Measurements from ENCODE around the gene TXNDC17. TPM values are rescaled to one million over a fixed set of nuclear protein-coding genes. Genes with fewer than 3 reads are reported as not detected.

The TXNDC17 gene
- total RNA-seq, 1 experiment from 2014 or later, result 137 TPM

DNA sequence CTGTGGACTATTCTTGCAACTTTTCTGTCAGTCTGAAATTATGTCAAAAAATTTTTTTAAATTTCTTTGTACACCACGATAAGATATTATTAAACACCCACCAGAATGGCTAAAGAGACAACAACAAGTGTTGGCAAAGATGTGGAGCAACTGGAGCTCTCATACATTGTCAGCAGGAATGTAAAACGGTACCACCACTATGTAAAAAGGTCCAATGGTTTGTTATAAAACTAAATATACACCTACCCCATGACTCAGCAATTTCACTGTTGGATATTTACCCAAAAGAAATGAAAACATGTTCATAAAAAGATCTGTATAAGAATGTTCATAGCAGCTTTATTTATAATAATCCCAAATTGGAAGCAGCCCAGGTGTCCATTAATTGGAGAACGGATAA, 7.6 kb upstream of the TXNDC17 start:
- ChIA-PET POLR2A (interaction anchor here (0.8 to 1.6 kb wide), 2 partner anchors 8 to 11 kb away, joined by 3 to 4 read pairs; no protein-coding TSS in a partner anchor), CTCF (no interaction called here)
- no peak overlapping the region for H3K27ac Mint-ChIP-seq (ENCODE audit: low read depth, unreplicated experiment)
- H3K9me3 Mint-ChIP-seq (ENCODE audit: unreplicated experiment), result no peaks in the 10 kb centered on the region
- no peak overlapping the region for H3K4me3 Mint-ChIP-seq (ENCODE audit: unreplicated experiment)
- intact Hi-C loops (cut with micrococcal nuclease), result no loop called here
- H3K27me3 Mint-ChIP-seq (ENCODE audit: insufficient read depth, unreplicated experiment), result no peaks in the 10 kb centered on the region
- H3K4me1 Mint-ChIP-seq (ENCODE audit: insufficient read depth, unreplicated experiment), result peaks cover 17% of the 10 kb centered on the region
- BruUV-seq (replicated peaks), result no TSS peak
- H3K36me3 Mint-ChIP-seq (ENCODE audit: insufficient read depth, unreplicated experiment), result peaks cover 83% of the 10 kb centered on the region
- no peak for DNase-seq (ENCODE audit: unreplicated experiment)
- TF ChIP-seq, protein P1, sequence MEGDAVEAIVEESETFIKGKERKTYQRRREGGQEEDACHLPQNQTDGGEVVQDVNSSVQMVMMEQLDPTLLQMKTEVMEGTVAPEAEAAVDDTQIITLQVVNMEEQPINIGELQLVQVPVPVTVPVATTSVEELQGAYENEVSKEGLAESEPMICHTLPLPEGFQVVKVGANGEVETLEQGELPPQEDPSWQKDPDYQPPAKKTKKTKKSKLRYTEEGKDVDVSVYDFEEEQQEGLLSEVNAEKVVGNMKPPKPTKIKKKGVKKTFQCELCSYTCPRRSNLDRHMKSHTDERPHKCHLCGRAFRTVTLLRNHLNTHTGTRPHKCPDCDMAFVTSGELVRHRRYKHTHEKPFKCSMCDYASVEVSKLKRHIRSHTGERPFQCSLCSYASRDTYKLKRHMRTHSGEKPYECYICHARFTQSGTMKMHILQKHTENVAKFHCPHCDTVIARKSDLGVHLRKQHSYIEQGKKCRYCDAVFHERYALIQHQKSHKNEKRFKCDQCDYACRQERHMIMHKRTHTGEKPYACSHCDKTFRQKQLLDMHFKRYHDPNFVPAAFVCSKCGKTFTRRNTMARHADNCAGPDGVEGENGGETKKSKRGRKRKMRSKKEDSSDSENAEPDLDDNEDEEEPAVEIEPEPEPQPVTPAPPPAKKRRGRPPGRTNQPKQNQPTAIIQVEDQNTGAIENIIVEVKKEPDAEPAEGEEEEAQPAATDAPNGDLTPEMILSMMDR (IDR thresholded peaks at IDR 0.05; ENCODE audit: unreplicated experiment), result no peak

DNA sequence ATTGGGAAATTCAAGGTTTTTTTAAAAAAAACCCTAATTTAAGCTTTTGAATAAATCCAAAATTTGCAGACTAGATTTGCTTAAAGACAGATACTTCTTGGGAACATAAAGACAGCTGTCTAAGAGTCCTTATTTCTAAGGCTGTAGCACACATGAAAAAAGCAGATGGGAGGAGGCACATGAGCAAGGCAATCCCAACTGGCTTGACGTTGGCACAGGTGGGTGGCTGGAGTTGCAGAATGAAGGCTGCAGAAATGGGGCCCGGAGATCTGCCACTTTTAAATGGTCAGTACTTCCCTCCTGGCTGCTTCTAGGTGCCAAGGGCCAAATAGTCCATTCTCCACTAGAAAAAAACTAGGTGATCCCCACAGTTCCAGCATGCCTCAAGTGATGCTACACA, 4.8 kb upstream of the TXNDC17 start:
- Mint-ChIP-seq H3K4me1 (ENCODE audit: insufficient read depth, unreplicated experiment) (peaks cover 23% of the 10 kb centered on the region), H3K9me3 (ENCODE audit: unreplicated experiment) (no peaks in the 10 kb centered on the region), H3K4me3 (ENCODE audit: unreplicated experiment) (no peak overlapping the region), H3K36me3 (ENCODE audit: insufficient read depth, unreplicated experiment) (peaks cover 70% of the 10 kb centered on the region), H3K27me3 (ENCODE audit: insufficient read depth, unreplicated experiment) (no peaks in the 10 kb centered on the region), H3K27ac (ENCODE audit: low read depth, unreplicated experiment) (no peak overlapping the region)
- TF ChIP-seq, protein P1 (IDR thresholded peaks at IDR 0.05; ENCODE audit: unreplicated experiment), result no peak
- no peak for DNase-seq (ENCODE audit: unreplicated experiment)
- no TSS peak for BruUV-seq (replicated peaks)
- intact Hi-C loops (cut with micrococcal nuclease), result no loop called here
- ChIA-PET POLR2A (interaction anchor here (0.6 to 0.8 kb wide), 3 partner anchors 9 to 53 kb away, joined by 3 read pairs; no protein-coding TSS in a partner anchor), CTCF (interaction anchor here (0.7 kb wide), 1 partner anchor 237 kb away, joined by 3 read pairs; no protein-coding TSS in a partner anchor)

DNA sequence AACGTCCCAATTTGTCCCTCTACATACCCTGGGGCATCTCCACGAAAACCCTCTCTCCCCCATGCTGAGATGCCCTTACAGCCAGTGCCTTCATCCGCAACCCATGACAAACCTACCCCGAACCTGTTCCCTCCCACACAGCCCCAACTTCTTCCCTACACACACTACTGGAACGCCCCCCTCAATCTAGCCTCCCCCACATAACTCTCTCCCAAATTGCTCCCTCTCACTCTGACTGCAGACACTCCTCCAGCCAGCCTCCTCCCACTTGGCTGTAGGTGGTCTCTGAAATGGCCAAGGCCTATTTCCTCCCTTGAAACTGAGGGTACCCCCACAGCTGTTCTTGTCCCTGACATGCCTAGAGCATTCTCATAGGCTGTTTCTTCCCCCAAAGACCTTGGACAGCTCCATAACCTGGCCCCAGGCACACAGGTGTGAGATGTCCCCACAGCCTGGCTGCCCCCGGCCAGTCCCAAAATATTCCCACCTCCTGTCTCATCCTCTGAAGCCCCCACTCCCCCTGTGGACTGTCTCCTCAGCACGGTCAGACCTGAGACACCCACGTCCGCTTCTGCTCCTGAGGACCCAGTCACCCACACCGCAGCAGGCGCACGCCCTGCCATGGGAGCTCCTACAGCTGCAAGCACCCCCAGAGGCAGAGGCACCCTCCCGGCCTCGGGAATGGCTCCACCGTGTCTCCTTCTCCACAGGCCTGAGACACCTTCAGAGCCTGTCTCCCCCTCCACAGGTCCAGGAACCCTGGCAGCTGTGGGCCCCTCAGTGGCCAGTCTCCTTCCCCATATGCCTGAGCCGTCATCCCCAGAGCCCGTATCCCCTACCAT, 4.0 kb upstream of the TXNDC17 start:
- no peaks in the 10 kb centered on the region for H3K9me3 Mint-ChIP-seq (ENCODE audit: unreplicated experiment)
- no peak overlapping the region for H3K27ac Mint-ChIP-seq (ENCODE audit: low read depth, unreplicated experiment)
- peaks cover 70% of the 10 kb centered on the region for H3K36me3 Mint-ChIP-seq (ENCODE audit: insufficient read depth, unreplicated experiment)
- intact Hi-C loops (cut with micrococcal nuclease), result no loop called here
- TF ChIP-seq, protein P1 (IDR thresholded peaks at IDR 0.05; ENCODE audit: unreplicated experiment), result no peak
- DNase-seq (ENCODE audit: unreplicated experiment), result no peak
- ChIA-PET CTCF (interaction anchor here (0.6 kb wide), 1 partner anchor 297 kb away, joined by 3 read pairs; no protein-coding TSS in a partner anchor), POLR2A (no interaction called here)
- H3K27me3 Mint-ChIP-seq (ENCODE audit: insufficient read depth, unreplicated experiment), result no peaks in the 10 kb centered on the region
- no TSS peak for BruUV-seq (replicated peaks)
- no peak overlapping the region for H3K4me3 Mint-ChIP-seq (ENCODE audit: unreplicated experiment)
- peaks cover 18% of the 10 kb centered on the region for H3K4me1 Mint-ChIP-seq (ENCODE audit: insufficient read depth, unreplicated experiment)

DNA sequence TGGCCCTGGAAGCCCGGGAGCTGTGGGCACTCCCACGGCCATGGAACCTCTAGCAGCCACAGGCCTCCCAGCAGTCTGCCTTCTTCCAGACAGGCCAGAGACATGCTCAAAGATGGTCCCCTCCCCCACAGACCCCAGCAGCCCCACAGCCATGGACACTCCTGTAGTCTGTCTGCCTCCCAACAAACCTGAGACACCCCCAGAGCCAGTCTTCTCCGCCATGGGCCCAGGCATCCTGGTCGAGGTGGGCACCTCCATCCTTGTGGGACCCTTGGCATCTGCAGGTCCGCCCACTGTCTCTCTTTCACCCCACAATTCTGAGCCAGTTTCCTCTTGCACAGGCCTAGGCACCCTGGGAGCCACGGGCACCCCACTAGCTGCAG, 3.4 kb upstream of the TXNDC17 start:
- DNase-seq (ENCODE audit: unreplicated experiment), result no peak
- ChIA-PET POLR2A (no interaction called here), CTCF (interaction anchor here (0.6 kb wide), 2 partner anchors 296 to 384 kb away, joined by 3 read pairs; no protein-coding TSS in a partner anchor)
- Mint-ChIP-seq H3K27ac (ENCODE audit: low read depth, unreplicated experiment) (no peak overlapping the region), H3K27me3 (ENCODE audit: insufficient read depth, unreplicated experiment) (no peaks in the 10 kb centered on the region), H3K4me1 (ENCODE audit: insufficient read depth, unreplicated experiment) (peaks cover 18% of the 10 kb centered on the region), H3K9me3 (ENCODE audit: unreplicated experiment) (no peaks in the 10 kb centered on the region), H3K4me3 (ENCODE audit: unreplicated experiment) (no peak overlapping the region), H3K36me3 (ENCODE audit: insufficient read depth, unreplicated experiment) (peaks cover 64% of the 10 kb centered on the region)
- no TSS peak for BruUV-seq (replicated peaks)
- TF ChIP-seq, protein P1 (IDR thresholded peaks at IDR 0.05; ENCODE audit: unreplicated experiment), result no peak
- intact Hi-C loops (cut with micrococcal nuclease), result no loop called here
